Tibial nerve (tissue), 4 donors: Measurements from ENCODE around the gene PARP2. TPM values are rescaled to one million over a fixed set of nuclear protein-coding genes. Genes with fewer than 3 reads are reported as not detected.
A peak's percentile ranks its signal among the peaks of the same experiment; 100 is the strongest.

Experiments used
- DNase-seq, 2 donors: peaks; one replicate each; pipeline ENCODE4 v3.0.0-alpha.2; 2019; ENCODE audit warnings: low spot score in 2 of 2
- H3K27ac ChIP-seq, 4 donors: fragments of 200-600 bp; sonication (generic) in 3 of 4; one replicate each; pipeline ENCODE4 v1.5.1; 2017 to 2019; ENCODE audit warnings: mild to moderate bottlenecking in 1 of 4
- H3K27me3 ChIP-seq, 2 donors: fragments of 200-600 bp; sonication (generic) in 1 of 2; one replicate each; pipeline versions ENCODE4 v1.5.1 to v1.6.0; 2017 to 2019
- H3K36me3 ChIP-seq, 3 donors: fragments of 200-600 bp; sonication (generic); one replicate each; pipeline ENCODE4 v1.5.1; 2018 to 2019
- H3K4me1 ChIP-seq, 4 donors: fragments of 200-600 bp; sonication (generic) in 3 of 4; one replicate each; pipeline ENCODE4 v1.5.1; 2017 to 2019
- H3K4me3 ChIP-seq, 4 donors: fragments of 200-600 bp; sonication (generic) in 3 of 4; one replicate each; pipeline ENCODE4 v1.5.1; 2017 to 2019; ENCODE audit warnings: mild to moderate bottlenecking in 1 of 4, moderate library complexity in 1 of 4
- H3K9me3 ChIP-seq, 4 donors: fragments of 200-600 bp; sonication (generic) in 3 of 4; one replicate each; pipeline ENCODE4 v1.5.1; 2017 to 2019
- CTCF ChIP-seq, 5 experiments: fragments of 200-600 bp in 3 of 5; fragments of 450-650 bp in 2 of 5; sonication (generic) in 3 of 5; IDR thresholded peaks; one replicate each; pipeline ENCODE4 v1.5.1; 2016 to 2019; ENCODE audit warnings: antibody characterized with exemption in 5 of 5, mild to moderate bottlenecking in 3 of 5, moderate library complexity in 2 of 5
- EP300 ChIP-seq, 2 donors: sonication (generic); formaldehyde crosslinking; IDR thresholded peaks; one replicate each; pipeline ENCODE4 v1.6.1; 2017; ENCODE audit warnings: antibody characterized with exemption in 2 of 2, mild to moderate bottlenecking in 1 of 2
- POLR2A ChIP-seq, 2 donors: fragments of 450-650 bp; IDR thresholded peaks; one replicate each; pipeline ENCODE4 v1.6.1; 2017; ENCODE audit warnings: antibody characterized with exemption in 2 of 2, mild to moderate bottlenecking in 2 of 2, moderate library complexity in 2 of 2
- WGBS, 2 donors: methylation state at CpG; one replicate each; pipeline ENCODE4 v1.1.5; 2018; 5-methylcytosine and 5-hydroxymethylcytosine counted together
- total RNA-seq, 4 donors: library from RNA; depleted of rRNA; stranded (reverse); fragments of >200 nt; gene quantifications; one replicate each; pipeline ENCODE4 v1.1.0, GENCODE V29; 2016

Gene PARP2
- total RNA-seq, 4 donors from 2014 or later: 12.2 to 17.7 (median 15.6) TPM

- Histone ChIP-seq H3K27me3 (no peaks in the 10 kb centered on the region), H3K36me3 (peaks cover 2 to 100% (median 60%) of the 10 kb centered on the region in 3 donors), H3K27ac (peak overlapping the region in 1 of 4 donors; percentile 60), H3K9me3 (no peaks in the 10 kb centered on the region), H3K4me3 (no peak overlapping the region), H3K4me1 (no peaks in the 10 kb centered on the region)
- WGBS, 2 donors: 89 to 92% methylated on average over 10 to 12 of the region's 12 CpGs
- TF ChIP-seq POLR2A (IDR thresholded peaks at IDR 0.05) (no peak), CTCF (IDR thresholded peaks at IDR 0.05) (no peak), EP300 (IDR thresholded peaks at IDR 0.05) (no peak)
- no peak for DNase-seq
These were observed 32.7 kb downstream of the PARP2 start for GRCh38 chr14:20376071-20376588.

- WGBS, 2 donors: 89 to 96% methylated on average over 2 of the region's 2 CpGs
These were observed 33.7 kb downstream of the PARP2 start for GRCh38 chr14:20377171-20377570.

GRCh38 chr14:20379743-20380142 lies 36.3 kb downstream of the PARP2 start:
- 47 to 53% methylated on average over 1 of the region's 1 CpG for WGBS, 2 donors
- no peaks in the 10 kb centered on the region for H3K4me1 ChIP-seq
- H3K27ac ChIP-seq: no peak overlapping the region
- peaks cover 8 to 100% (median 68%) of the 10 kb centered on the region in 3 donors for H3K36me3 ChIP-seq
- H3K27me3 ChIP-seq: no peaks in the 10 kb centered on the region
- TF ChIP-seq CTCF (IDR thresholded peaks at IDR 0.05) (no peak), POLR2A (IDR thresholded peaks at IDR 0.05) (no peak), EP300 (IDR thresholded peaks at IDR 0.05) (no peak)
- DNase-seq: no peak
- H3K9me3 ChIP-seq: no peaks in the 10 kb centered on the region
- no peak overlapping the region for H3K4me3 ChIP-seq

More at GRCh38 chr14:20377171-20377570, 33.7 kb downstream of the PARP2 start:
- H3K27ac ChIP-seq: no peak overlapping the region
- no peaks in the 10 kb centered on the region for H3K27me3 ChIP-seq
- no peak for TF ChIP-seq CTCF (IDR thresholded peaks at IDR 0.05)
- no peak for TF ChIP-seq POLR2A (IDR thresholded peaks at IDR 0.05)
- TF ChIP-seq EP300 (IDR thresholded peaks at IDR 0.05): no peak
- peaks cover 2 to 100% (median 61%) of the 10 kb centered on the region in 3 donors for H3K36me3 ChIP-seq
- no peak for DNase-seq
- no peaks in the 10 kb centered on the region for H3K4me1 ChIP-seq
- no peaks in the 10 kb centered on the region for H3K9me3 ChIP-seq
- no peak overlapping the region for H3K4me3 ChIP-seq

- Histone ChIP-seq H3K4me1 (no peaks in the 10 kb centered on the region), H3K36me3 (peaks cover 8 to 100% (median 71%) of the 10 kb centered on the region in 3 donors), H3K27ac (no peak overlapping the region), H3K9me3 (no peaks in the 10 kb centered on the region), H3K4me3 (no peak overlapping the region), H3K27me3 (no peaks in the 10 kb centered on the region)
- no peak for TF ChIP-seq POLR2A (IDR thresholded peaks at IDR 0.05)
- TF ChIP-seq CTCF (IDR thresholded peaks at IDR 0.05): no peak
- TF ChIP-seq EP300 (IDR thresholded peaks at IDR 0.05): no peak
- no peak for DNase-seq
- 79 to 81% methylated on average over 6 of the region's 6 CpGs for WGBS, 2 donors
These were observed 37.2 kb downstream of the PARP2 start for GRCh38 chr14:20380681-20381080.

- DNase-seq: no peak
- H3K36me3 ChIP-seq: peaks cover 10 to 100% (median 70%) of the 10 kb centered on the region in 3 donors
- H3K27me3 ChIP-seq: no peaks in the 10 kb centered on the region
- no peak overlapping the region for H3K4me3 ChIP-seq
- WGBS, 2 donors: 77 to 96% methylated on average over 5 to 7 of the region's 7 CpGs
- no peak overlapping the region for H3K27ac ChIP-seq
- H3K4me1 ChIP-seq: no peaks in the 10 kb centered on the region
- TF ChIP-seq EP300 (IDR thresholded peaks at IDR 0.05): no peak
- no peak for TF ChIP-seq CTCF (IDR thresholded peaks at IDR 0.05)
- no peak for TF ChIP-seq POLR2A (IDR thresholded peaks at IDR 0.05)
- no peaks in the 10 kb centered on the region for H3K9me3 ChIP-seq
These were observed 37.9 kb downstream of the PARP2 start for GRCh38 chr14:20381341-20381740.
